Trophoblast cell (in vitro differentiated cells and primary cell): Measurements from ENCODE around the gene NRXN2.

Experiments
- DNase-seq, 2 donors: peaks; one replicate each; pipeline ENCODE4 v3.0.0-alpha.2; 2016
- H2AFZ ChIP-seq: 2 replicates; pipeline ENCODE4 v1.6.1; 2013; ENCODE audit warnings: low read length, moderate library complexity, mild to moderate bottlenecking; ENCODE audit not compliant: insufficient read depth, poor library complexity
- H2AK5ac ChIP-seq: 2 replicates; pipeline ENCODE4 v1.6.1; 2013; ENCODE audit warnings: mild to moderate bottlenecking, low read length
- H2BK120ac ChIP-seq: 2 replicates; pipeline ENCODE4 v1.6.1; 2013; ENCODE audit warnings: low read length, mild to moderate bottlenecking, moderate library complexity; ENCODE audit not compliant: insufficient read depth, poor library complexity
- H2BK12ac ChIP-seq: 2 replicates; pipeline ENCODE4 v1.6.1; 2013; ENCODE audit warnings: mild to moderate bottlenecking, low read length, moderate library complexity
- H2BK5ac ChIP-seq: 2 replicates; pipeline ENCODE4 v1.6.1; 2013; ENCODE audit warnings: low read length, low read depth, moderate library complexity, mild to moderate bottlenecking; ENCODE audit not compliant: poor library complexity
- H3K14ac ChIP-seq: 2 replicates; pipeline ENCODE4 v1.6.1; 2013; ENCODE audit warnings: mild to moderate bottlenecking, low read length
- H3K18ac ChIP-seq: 2 replicates; pipeline ENCODE4 v1.6.1; 2013; ENCODE audit warnings: mild to moderate bottlenecking, low read length
- H3K23ac ChIP-seq: 2 replicates; pipeline ENCODE4 v1.6.1; 2013; ENCODE audit warnings: low read length
- H3K27ac ChIP-seq: 2 replicates; pipeline ENCODE4 v1.5.1; 2013; ENCODE audit warnings: low read depth, mild to moderate bottlenecking, inconsistent platforms, low read length, moderate library complexity
- H3K27me3 ChIP-seq: 2 replicates; pipeline ENCODE4 v1.6.1; 2013; ENCODE audit warnings: inconsistent platforms, mild to moderate bottlenecking, low read length, moderate library complexity; ENCODE audit not compliant: insufficient read depth
- H3K36me3 ChIP-seq, 2 experiments: 1 replicate in 1 of 2; 2 replicates in 1 of 2; pipeline ENCODE4 v1.6.1; 2013; ENCODE audit warnings: low read length in 2 of 2, mild to moderate bottlenecking in 2 of 2, moderate library complexity in 1 of 2; ENCODE audit not compliant: insufficient read depth in 2 of 2, control insufficient read depth in 1 of 2
- H3K4ac ChIP-seq: 2 replicates; pipeline ENCODE4 v1.6.1; 2013; ENCODE audit warnings: low read depth, mild to moderate bottlenecking, low read length, moderate library complexity
- H3K4me1 ChIP-seq, 2 experiments: 1 replicate in 1 of 2; 2 replicates in 1 of 2; pipeline ENCODE4 v1.6.1; 2013; ENCODE audit warnings: low read length in 2 of 2, mild to moderate bottlenecking in 2 of 2, moderate library complexity in 1 of 2; ENCODE audit not compliant: insufficient read depth in 2 of 2, control insufficient read depth in 1 of 2
- H3K4me2 ChIP-seq: 2 replicates; pipeline ENCODE4 v1.6.1; 2013; ENCODE audit warnings: inconsistent platforms, mild to moderate bottlenecking, low read length, moderate library complexity
- H3K4me3 ChIP-seq: 2 replicates; pipeline ENCODE4 v1.5.1; 2013; ENCODE audit warnings: mild to moderate bottlenecking, low read depth, low read length, inconsistent platforms
- H3K79me1 ChIP-seq: one replicate; pipeline ENCODE4 v1.6.1; 2013; ENCODE audit warnings: low read length
- H3K79me2 ChIP-seq: 2 replicates; pipeline ENCODE4 v1.6.1; 2013; ENCODE audit warnings: low read length, mild to moderate bottlenecking; ENCODE audit not compliant: control insufficient read depth, insufficient read depth, poor library complexity
- H3K9ac ChIP-seq: 2 replicates; pipeline ENCODE4 v1.6.1; 2013; ENCODE audit warnings: mild to moderate bottlenecking, low read length
- H3K9me3 ChIP-seq: 2 replicates; pipeline ENCODE4 v1.6.1; 2013; ENCODE audit warnings: low read depth, mild to moderate bottlenecking, control low read depth, inconsistent platforms, low read length; ENCODE audit not compliant: insufficient read depth
- H4K12ac ChIP-seq: 2 replicates; pipeline ENCODE4 v1.6.1; 2013; ENCODE audit warnings: low read depth, mild to moderate bottlenecking, low read length, moderate library complexity
- H4K8ac ChIP-seq: 2 replicates; pipeline ENCODE4 v1.6.1; 2013; ENCODE audit warnings: low read depth, mild to moderate bottlenecking, low read length, moderate library complexity
- H4K91ac ChIP-seq: one replicate; pipeline ENCODE4 v1.6.1; 2013; ENCODE audit warnings: low read depth, mild to moderate bottlenecking, low read length, moderate library complexity
- WGBS: extraction: QIAGEN DNeasy Blood & Tissue Kit; methylation state at CpG from one replicate; pipeline ENCODE4 v1.1.7; 2013; ENCODE audit warnings: missing lambda C conversion rate; ENCODE audit not compliant: insufficient read length, insufficient coverage; ENCODE audit errors: extremely low coverage; 5-methylcytosine and 5-hydroxymethylcytosine counted together

The NRXN2 gene

DNA sequence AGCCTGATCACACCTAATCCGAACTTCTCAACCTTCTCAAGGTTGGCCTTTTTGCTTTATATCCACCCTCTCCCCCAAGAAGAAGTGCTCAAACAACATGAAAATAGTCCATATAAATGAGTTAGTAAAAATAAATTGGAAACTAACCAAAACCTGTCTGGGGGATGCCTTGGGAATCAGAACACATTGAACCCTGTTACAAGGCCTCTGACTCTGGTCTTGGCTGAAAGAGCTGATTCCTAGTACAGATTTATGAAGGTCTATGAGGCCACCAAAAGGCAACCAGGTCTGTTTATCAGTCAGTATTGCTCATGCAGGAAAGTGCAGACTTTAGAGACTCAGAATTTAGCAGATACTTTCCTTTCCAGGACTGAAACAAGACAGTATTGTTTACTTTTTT is 49.7 kb downstream of the NRXN2 start:
- H2BK120ac ChIP-seq = no peak overlapping the region
- no peaks in the 10 kb centered on the region for H3K9me3 ChIP-seq
- no peak overlapping the region for H3K4me2 ChIP-seq
- H3K18ac ChIP-seq = no peak overlapping the region
- H2AFZ ChIP-seq = no peak overlapping the region
- no peak overlapping the region for H3K27ac ChIP-seq
- no peak overlapping the region for H2AK5ac ChIP-seq
- no peak overlapping the region for H2BK5ac ChIP-seq
- H3K23ac ChIP-seq = no peak overlapping the region
- H3K4me3 ChIP-seq = no peak overlapping the region
- H2BK12ac ChIP-seq = no peak overlapping the region
- DNase-seq = no peak
- H3K79me2 ChIP-seq = no peaks in the 10 kb centered on the region
- no peaks in the 10 kb centered on the region for H3K4me1 ChIP-seq
- H3K14ac ChIP-seq = no peak overlapping the region
- H4K91ac ChIP-seq = no peak overlapping the region
- H3K9ac ChIP-seq = no peak overlapping the region
- no peaks in the 10 kb centered on the region for H3K36me3 ChIP-seq
- H4K8ac ChIP-seq = no peak overlapping the region
- no peak overlapping the region for H4K12ac ChIP-seq
- H3K79me1 ChIP-seq = no peaks in the 10 kb centered on the region
- H3K27me3 ChIP-seq = peaks cover 3% of the 10 kb centered on the region
- WGBS = no CpG with 5 or more reads among the region's 1 CpG
- H3K4ac ChIP-seq = no peak overlapping the region

DNA sequence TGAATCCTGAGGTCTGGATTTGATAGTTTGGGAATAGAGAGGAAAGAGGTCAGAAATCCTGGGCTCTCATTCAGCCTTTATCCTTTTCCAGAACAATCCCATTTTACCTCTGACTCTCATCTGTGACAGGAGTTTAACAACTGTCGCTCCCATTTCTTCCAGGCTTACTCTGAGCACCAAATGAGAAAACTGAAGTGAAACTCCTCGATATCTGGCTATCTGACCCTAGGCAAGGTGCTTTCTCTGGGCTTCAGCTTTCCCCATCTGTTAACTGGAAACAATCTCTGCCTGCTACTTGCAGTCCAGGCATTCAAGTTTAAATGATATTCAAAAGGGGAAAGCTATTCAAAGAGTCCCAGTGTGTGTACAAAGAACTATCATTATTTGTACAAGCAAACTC is 50.1 kb downstream of the NRXN2 start:
- Histone ChIP-seq H3K27me3 (peaks cover 3% of the 10 kb centered on the region), H3K4me3 (no peak overlapping the region), H2AFZ (no peak overlapping the region), H3K18ac (no peak overlapping the region), H2AK5ac (no peak overlapping the region), H3K79me1 (no peaks in the 10 kb centered on the region), H2BK12ac (no peak overlapping the region), H3K4ac (no peak overlapping the region), H3K27ac (no peak overlapping the region), H3K9ac (no peak overlapping the region), H4K8ac (no peak overlapping the region), H3K4me2 (no peak overlapping the region), H3K14ac (no peak overlapping the region), H3K4me1 (no peaks in the 10 kb centered on the region), H4K91ac (no peak overlapping the region), H2BK120ac (no peak overlapping the region), H2BK5ac (no peak overlapping the region), H3K36me3 (no peaks in the 10 kb centered on the region), H3K23ac (no peak overlapping the region), H3K9me3 (no peaks in the 10 kb centered on the region), H3K79me2 (no peaks in the 10 kb centered on the region), H4K12ac (no peak overlapping the region)
- no CpG with 5 or more reads among the region's 2 CpGs for WGBS
- no peak for DNase-seq

DNA sequence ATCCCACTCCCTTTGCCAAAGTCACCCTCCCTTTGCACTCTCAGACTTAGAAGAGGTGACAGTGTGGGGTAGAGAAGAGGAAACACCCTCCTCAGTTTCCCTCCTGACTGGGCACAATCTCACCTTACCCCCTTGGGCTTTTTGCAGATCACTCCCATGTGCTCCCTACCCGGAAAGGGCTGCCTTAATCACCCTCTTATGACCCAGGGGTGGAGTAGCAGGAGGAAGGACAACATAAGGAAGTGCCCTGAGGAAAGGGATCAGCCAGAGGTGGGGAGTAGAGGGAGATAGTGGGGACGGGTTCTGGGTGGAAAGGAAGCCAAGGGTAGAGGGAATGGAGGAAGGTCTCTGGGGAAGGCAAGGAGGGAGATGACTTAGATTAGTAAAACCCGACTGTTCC is 52.0 kb downstream of the NRXN2 start:
- H2BK5ac ChIP-seq = no peak overlapping the region
- H3K27me3 ChIP-seq = peaks cover 3% of the 10 kb centered on the region
- H2AFZ ChIP-seq = no peak overlapping the region
- no peak overlapping the region for H3K18ac ChIP-seq
- no peaks in the 10 kb centered on the region for H3K79me2 ChIP-seq
- no peak overlapping the region for H3K23ac ChIP-seq
- no peak overlapping the region for H3K9ac ChIP-seq
- H3K4me1 ChIP-seq = no peaks in the 10 kb centered on the region
- H4K12ac ChIP-seq = no peak overlapping the region
- DNase-seq = no peak
- H2AK5ac ChIP-seq = no peak overlapping the region
- no peak overlapping the region for H2BK12ac ChIP-seq
- H3K4me3 ChIP-seq = no peak overlapping the region
- no peak overlapping the region for H3K27ac ChIP-seq
- WGBS = no CpG with 5 or more reads among the region's 3 CpGs
- H2BK120ac ChIP-seq = no peak overlapping the region
- H3K36me3 ChIP-seq = no peaks in the 10 kb centered on the region
- H3K79me1 ChIP-seq = no peaks in the 10 kb centered on the region
- no peak overlapping the region for H3K14ac ChIP-seq
- no peak overlapping the region for H4K91ac ChIP-seq
- no peak overlapping the region for H3K4me2 ChIP-seq
- no peak overlapping the region for H3K4ac ChIP-seq
- no peak overlapping the region for H4K8ac ChIP-seq
- H3K9me3 ChIP-seq = no peaks in the 10 kb centered on the region

DNA sequence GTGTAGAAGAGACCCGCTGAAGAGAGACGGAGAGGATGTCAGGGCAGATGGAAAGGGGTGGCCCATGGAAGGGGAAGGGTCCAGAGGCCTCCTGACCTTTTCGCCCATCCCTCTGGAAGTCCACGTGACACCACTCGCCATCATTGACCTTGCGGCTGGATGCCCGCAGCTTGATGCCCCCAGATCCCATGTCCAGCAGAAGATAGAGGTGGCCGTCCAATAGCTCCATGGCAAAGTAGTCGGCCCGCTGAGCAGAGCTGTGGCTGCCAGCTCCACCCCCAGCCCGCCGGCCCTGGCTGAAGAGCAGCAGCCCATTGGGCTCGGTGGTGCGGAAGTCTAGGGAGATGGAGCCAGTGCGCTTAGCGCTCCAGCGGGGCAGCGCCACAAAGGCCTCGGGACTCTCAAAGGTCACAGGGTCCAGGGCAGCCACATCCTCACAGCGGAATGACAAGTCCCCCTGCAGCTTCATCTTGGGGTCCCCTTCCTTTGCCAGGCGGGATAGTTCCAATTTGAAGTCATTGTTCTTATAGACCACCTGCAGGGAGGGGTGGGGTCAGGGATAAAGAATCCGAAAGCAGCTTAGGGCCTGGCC is 55.7 kb downstream of the NRXN2 start:
- Histone ChIP-seq H4K91ac (no peak overlapping the region), H3K36me3 (no peaks in the 10 kb centered on the region), H2AK5ac (no peak overlapping the region), H3K18ac (no peak overlapping the region), H3K9me3 (no peaks in the 10 kb centered on the region), H3K4me3 (no peak overlapping the region), H2BK12ac (no peak overlapping the region), H3K4ac (no peak overlapping the region), H3K4me2 (no peak overlapping the region), H2BK120ac (no peak overlapping the region), H3K4me1 (no peaks in the 10 kb centered on the region), H3K9ac (no peak overlapping the region), H3K79me2 (no peaks in the 10 kb centered on the region), H3K79me1 (no peaks in the 10 kb centered on the region), H4K12ac (no peak overlapping the region), H4K8ac (no peak overlapping the region), H3K27me3 (no peaks in the 10 kb centered on the region), H2BK5ac (no peak overlapping the region), H3K14ac (no peak overlapping the region), H2AFZ (no peak overlapping the region), H3K27ac (no peak overlapping the region), H3K23ac (no peak overlapping the region)
- no CpG with 5 or more reads among the region's 22 CpGs for WGBS
- DNase-seq = no peak
